NCI-H1092 treated with DMSO at 0.1 percent for 48 hours (cell line): Measurements from ENCODE around the gene RPL4.
"Not testable (repeated sequence)": the region's sequence is repeated elsewhere in the genome, so short reads cannot be mapped to it uniquely, and the experiment has no call there.

Source experiments
- DNase-seq: peaks from one replicate; lab custom pipeline; 2025; lab: John Stamatoyannopoulos, UW

Gene RPL4

GRCh38 chr15:66504563-66505429 is at the start of gene RPL4, which contains the start of gene ZWILCH:
TSS of gene RPL4 (minus strand) at chr15:66504855. CDS start at chr15:66504790, 65 bp downstream.
TSS of gene ZWILCH (plus strand) at chr15:66505326. CDS start at chr15:66505339, 13 bp downstream.
- DNase-seq, result peak; percentile 65

- DNase-seq, result no peak
These were observed 40.6 kb upstream of the RPL4 start for GRCh38 chr15:66545255-66545654.

GRCh38 chr15:66542896-66543295 is 38.2 kb upstream of the RPL4 start:
- DNase-seq, result no peak

- no peak for DNase-seq
These were observed 30.4 kb upstream of the RPL4 start for GRCh38 chr15:66535056-66535455.

- no peak for DNase-seq
These were observed 20.2 kb upstream of the RPL4 start for GRCh38 chr15:66524838-66525237.

GRCh38 chr15:66523926-66524325 is 19.3 kb upstream of the RPL4 start:
- DNase-seq, result no peak

- DNase-seq, result no peak
These were observed 11.3 kb upstream of the RPL4 start for GRCh38 chr15:66515901-66516322.

GRCh38 chr15:66514586-66514985 is 9.9 kb upstream of the RPL4 start:
- no peak for DNase-seq

- no peak for DNase-seq
These were observed 3.7 kb upstream of the RPL4 start for GRCh38 chr15:66508293-66508883.

- no peak for DNase-seq
These were observed 1.2 kb upstream of the RPL4 start for GRCh38 chr15:66505818-66506217.

GRCh38 chr15:66505430-66505811 is 766 bp upstream of the RPL4 start:
- peak; percentile 30 for DNase-seq

- no peak for DNase-seq
These were observed 684 bp downstream of the RPL4 start for GRCh38 chr15:66503780-66504562.

- DNase-seq, result not testable (repeated sequence)
These were observed 1.5 kb downstream of the RPL4 start for GRCh38 chr15:66503041-66503648.

- no peak for DNase-seq
These were observed 2.2 kb downstream of the RPL4 start for GRCh38 chr15:66502491-66502890.

- not testable (repeated sequence) for DNase-seq
These were observed 4.3 kb downstream of the RPL4 start for GRCh38 chr15:66500346-66500745.

GRCh38 chr15:66498501-66499386 is 5.9 kb downstream of the RPL4 start:
- no peak for DNase-seq

- peak; percentile 68 for DNase-seq
These were observed 6.9 kb downstream of the RPL4 start, which contains the start of gene SNAPC5 for GRCh38 chr15:66497502-66498455. TSS of gene SNAPC5 (minus strand) at chr15:66497762. CDS start at chr15:66497731, 31 bp downstream.

- no peak for DNase-seq
These were observed 7.6 kb downstream of the RPL4 start for GRCh38 chr15:66496951-66497501.

GRCh38 chr15:66494262-66494661 is 10.4 kb downstream of the RPL4 start:
- DNase-seq, result no peak
